DMS114 treated with DMSO at 0.1 percent for 48 hours (cell line): ENCODE results near the gene GUCA2A.
"Not testable (repeated sequence)": the region's sequence is repeated elsewhere in the genome, so short reads cannot be mapped to it uniquely, and the experiment has no call there.

Experiments
- DNase-seq: peaks from one replicate; lab custom pipeline; 2025; ENCODE audit not compliant: unreplicated experiment; lab: John Stamatoyannopoulos, UW

Gene GUCA2A

GRCh38 chr1:42164551-42165420 lies at the start of gene GUCA2A:
TSS of gene GUCA2A (minus strand) at chr1:42164745. CDS start at chr1:42164712, 33 bp downstream.
- no peak for DNase-seq

- no peak for DNase-seq
Observed at GRCh38 chr1:42211224-42211623, 46.7 kb upstream of the GUCA2A start.

GRCh38 chr1:42210421-42211133 lies 46.0 kb upstream of the GUCA2A start:
- no peak for DNase-seq

- no peak for DNase-seq
Observed at GRCh38 chr1:42209526-42210251, 45.1 kb upstream of the GUCA2A start.

- not testable (repeated sequence) for DNase-seq
Observed at GRCh38 chr1:42206930-42207329, 42.4 kb upstream of the GUCA2A start.

GRCh38 chr1:42206164-42206563 lies 41.6 kb upstream of the GUCA2A start:
- DNase-seq: no peak

GRCh38 chr1:42201986-42202385 lies 37.4 kb upstream of the GUCA2A start:
- DNase-seq: no peak

GRCh38 chr1:42198251-42198650 lies 33.7 kb upstream of the GUCA2A start:
- DNase-seq: no peak

- DNase-seq: no peak
Observed at GRCh38 chr1:42195841-42196240, 31.3 kb upstream of the GUCA2A start.

GRCh38 chr1:42192106-42192505 lies 27.6 kb upstream of the GUCA2A start:
- DNase-seq: no peak

- no peak for DNase-seq
Observed at GRCh38 chr1:42191319-42191718, 26.8 kb upstream of the GUCA2A start.

- DNase-seq: no peak
Observed at GRCh38 chr1:42189931-42190853, 25.6 kb upstream of the GUCA2A start.

GRCh38 chr1:42186152-42186551 lies 21.6 kb upstream of the GUCA2A start:
- no peak for DNase-seq

- DNase-seq: no peak
Observed at GRCh38 chr1:42184616-42185015, 20.1 kb upstream of the GUCA2A start.

GRCh38 chr1:42183957-42184268 lies 19.4 kb upstream of the GUCA2A start:
- no peak for DNase-seq

- DNase-seq: no peak
Observed at GRCh38 chr1:42183210-42183956, 18.8 kb upstream of the GUCA2A start.

- DNase-seq: no peak
Observed at GRCh38 chr1:42181687-42182086, 17.1 kb upstream of the GUCA2A start.

GRCh38 chr1:42179900-42180329 lies 15.4 kb upstream of the GUCA2A start:
- no peak for DNase-seq

GRCh38 chr1:42179275-42179674 lies 14.7 kb upstream of the GUCA2A start:
- no peak for DNase-seq

GRCh38 chr1:42178249-42178648 lies 13.7 kb upstream of the GUCA2A start:
- no peak for DNase-seq
